BE2C (cell line): ENCODE results near the gene LECT2.

Source experiments
- DNase-seq: peaks from one replicate; pipeline ENCODE4 v3.0.0-alpha.2; 2020
- H3K27me3 ChIP-seq: fragments of 250-450 bp; sonication (Bioruptor Pico); 2 replicates; pipeline ENCODE4 v1.5.1; 2020; ENCODE audit warnings: mild to moderate bottlenecking
- H3K36me3 ChIP-seq: fragments of 250-450 bp; sonication (Bioruptor Pico); 2 replicates; pipeline ENCODE4 v1.5.1; 2020; ENCODE audit warnings: mild to moderate bottlenecking
- H3K4me1 ChIP-seq: fragments of 250-450 bp; sonication (Bioruptor Pico); 2 replicates; pipeline ENCODE4 v1.5.1; 2020
- H3K4me3 ChIP-seq: 2 replicates; pipeline ENCODE4 v1.5.1; 2011; ENCODE audit warnings: low read depth, low read length
- H3K9me3 ChIP-seq: fragments of 250-450 bp; sonication (Bioruptor Pico); 2 replicates; pipeline ENCODE4 v1.5.1; 2020
- TF ChIP-seq, protein P1 (sequence below): IDR thresholded peaks from 2 replicates; pipeline ENCODE4 v1.5.1; 2012; ENCODE audit warnings: mild to moderate bottlenecking, low read depth, low read length

LECT2 gene

DNA sequence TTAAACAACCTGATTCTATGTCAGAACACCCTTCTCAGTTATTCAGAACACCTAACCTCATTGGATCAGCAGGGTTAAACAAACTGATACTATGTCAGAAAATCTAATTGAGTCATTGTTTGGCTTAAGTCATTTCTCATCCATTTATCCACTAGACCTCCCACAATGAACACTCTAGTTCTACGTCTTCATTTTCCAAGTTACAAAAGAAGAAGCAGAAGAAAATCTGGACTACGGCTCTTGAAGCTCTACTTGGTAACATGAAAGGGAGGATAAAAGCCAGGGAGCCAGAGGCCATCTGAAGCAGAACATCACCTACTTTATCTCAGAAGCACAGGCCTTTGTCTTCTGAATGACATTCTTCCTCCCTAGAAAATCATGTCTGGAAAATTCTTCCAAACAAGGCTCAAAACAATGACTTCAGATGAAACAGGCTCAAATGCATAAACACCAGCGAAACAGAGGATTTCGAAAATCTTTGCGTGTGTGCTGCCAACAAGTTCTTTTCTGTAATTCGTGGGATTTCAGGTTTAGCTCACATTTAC is 38.6 kb upstream of the LECT2 start:
- peaks cover 28% of the 10 kb centered on the region for H3K27me3 ChIP-seq
- H3K4me1 ChIP-seq, result peaks cover 3% of the 10 kb centered on the region; the same call in 1 of the 2 replicates
- H3K36me3 ChIP-seq, result no peaks in the 10 kb centered on the region
- TF ChIP-seq, protein P1, sequence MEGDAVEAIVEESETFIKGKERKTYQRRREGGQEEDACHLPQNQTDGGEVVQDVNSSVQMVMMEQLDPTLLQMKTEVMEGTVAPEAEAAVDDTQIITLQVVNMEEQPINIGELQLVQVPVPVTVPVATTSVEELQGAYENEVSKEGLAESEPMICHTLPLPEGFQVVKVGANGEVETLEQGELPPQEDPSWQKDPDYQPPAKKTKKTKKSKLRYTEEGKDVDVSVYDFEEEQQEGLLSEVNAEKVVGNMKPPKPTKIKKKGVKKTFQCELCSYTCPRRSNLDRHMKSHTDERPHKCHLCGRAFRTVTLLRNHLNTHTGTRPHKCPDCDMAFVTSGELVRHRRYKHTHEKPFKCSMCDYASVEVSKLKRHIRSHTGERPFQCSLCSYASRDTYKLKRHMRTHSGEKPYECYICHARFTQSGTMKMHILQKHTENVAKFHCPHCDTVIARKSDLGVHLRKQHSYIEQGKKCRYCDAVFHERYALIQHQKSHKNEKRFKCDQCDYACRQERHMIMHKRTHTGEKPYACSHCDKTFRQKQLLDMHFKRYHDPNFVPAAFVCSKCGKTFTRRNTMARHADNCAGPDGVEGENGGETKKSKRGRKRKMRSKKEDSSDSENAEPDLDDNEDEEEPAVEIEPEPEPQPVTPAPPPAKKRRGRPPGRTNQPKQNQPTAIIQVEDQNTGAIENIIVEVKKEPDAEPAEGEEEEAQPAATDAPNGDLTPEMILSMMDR, result no peak
- H3K9me3 ChIP-seq, result no peaks in the 10 kb centered on the region
- no peak for DNase-seq
- no peak overlapping the region for H3K4me3 ChIP-seq

DNA sequence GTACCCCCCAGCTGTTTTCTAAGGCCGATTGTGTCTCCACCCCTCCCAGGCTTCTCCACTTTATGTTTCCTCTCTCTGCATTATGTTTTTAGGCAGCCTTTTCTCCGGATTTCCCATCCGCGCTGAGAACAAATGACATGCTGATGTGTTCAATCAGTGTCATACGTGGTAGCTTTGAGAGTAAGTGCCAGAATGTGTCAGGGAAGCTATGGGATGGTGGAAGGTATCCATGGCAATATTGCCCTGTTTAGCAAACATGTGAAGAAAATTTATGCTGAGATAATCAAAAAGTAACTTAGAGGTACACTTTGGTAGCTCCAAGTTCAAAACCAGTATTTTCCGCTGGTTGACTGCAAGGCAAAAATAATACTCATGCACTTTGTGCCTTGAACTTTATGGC is 36.6 kb upstream of the LECT2 start:
- Histone ChIP-seq H3K4me3 (no peak overlapping the region), H3K36me3 (no peaks in the 10 kb centered on the region), H3K4me1 (peaks cover 3% of the 10 kb centered on the region; the same call in 1 of the 2 replicates), H3K9me3 (no peaks in the 10 kb centered on the region), H3K27me3 (peaks cover 24% of the 10 kb centered on the region)
- TF ChIP-seq, protein P1, result no peak
- no peak for DNase-seq

DNA sequence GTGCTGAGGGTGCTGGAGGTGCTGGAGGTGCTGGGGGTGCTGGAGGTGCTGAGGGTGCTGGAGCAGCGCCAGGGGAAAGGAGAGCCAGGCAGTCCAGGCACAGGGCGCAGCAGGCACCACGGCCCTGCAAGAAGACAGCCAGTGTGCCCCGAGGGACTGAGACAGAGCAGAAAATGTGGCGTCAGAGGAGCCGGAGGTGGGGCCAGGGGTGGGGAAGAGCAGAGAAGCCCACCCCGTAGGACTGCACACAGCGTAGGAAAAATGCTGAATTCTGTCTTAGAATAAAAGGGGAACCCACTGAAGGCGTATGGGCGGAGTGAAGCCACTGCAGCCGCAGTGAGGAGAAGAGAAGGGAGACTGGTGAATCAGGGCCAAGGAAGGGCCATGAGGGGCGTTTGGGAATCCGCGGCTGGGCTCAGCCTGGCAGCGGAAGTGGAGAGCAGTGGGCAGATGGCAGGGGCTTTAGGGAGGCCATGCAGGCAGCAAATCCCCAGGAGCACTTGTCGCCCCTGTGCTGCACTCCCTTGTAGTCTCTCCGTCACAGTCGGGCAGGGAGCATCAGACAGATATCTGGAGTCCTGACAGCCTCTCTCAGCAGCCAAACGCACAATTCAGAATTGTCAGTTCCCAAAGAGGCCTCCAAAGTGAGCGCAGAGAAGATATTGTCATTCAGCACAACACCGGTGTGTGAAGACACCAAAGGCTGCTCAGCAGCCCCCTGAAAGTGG is 35.9 kb upstream of the LECT2 start:
- peak; percentile 51 for DNase-seq
- Histone ChIP-seq H3K4me3 (peak overlapping the region; percentile 25), H3K27me3 (peaks cover 19% of the 10 kb centered on the region), H3K4me1 (peaks cover 3% of the 10 kb centered on the region; the same call in 1 of the 2 replicates), H3K9me3 (no peaks in the 10 kb centered on the region), H3K36me3 (no peaks in the 10 kb centered on the region)
- TF ChIP-seq, protein P1, result no peak

DNA sequence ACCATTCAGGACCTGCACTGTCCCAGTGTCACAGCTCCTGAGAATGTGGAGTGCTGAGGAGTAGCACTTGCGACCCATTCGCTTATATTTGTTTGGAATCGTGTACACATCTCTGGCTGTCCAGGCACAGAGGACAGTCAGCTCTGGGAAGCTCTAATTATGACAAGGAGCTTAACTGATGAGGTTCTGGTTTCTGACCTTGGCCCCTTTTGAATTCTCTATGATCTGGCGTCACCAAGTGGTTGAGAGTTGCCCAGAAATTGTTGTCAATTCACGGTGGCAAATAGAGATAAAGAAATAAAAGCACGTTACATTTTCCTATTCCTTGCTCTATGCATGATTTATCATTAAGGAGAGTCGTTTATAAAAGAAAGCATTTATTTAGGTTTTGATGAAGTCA is 34.9 kb upstream of the LECT2 start:
- DNase-seq, result no peak
- TF ChIP-seq, protein P1, result peak; percentile 26; the same call in 1 of the 2 replicates
- Histone ChIP-seq H3K4me3 (no peak overlapping the region), H3K9me3 (no peaks in the 10 kb centered on the region), H3K4me1 (peaks cover 3% of the 10 kb centered on the region; the same call in 1 of the 2 replicates), H3K27me3 (peaks cover 15% of the 10 kb centered on the region), H3K36me3 (no peaks in the 10 kb centered on the region)

DNA sequence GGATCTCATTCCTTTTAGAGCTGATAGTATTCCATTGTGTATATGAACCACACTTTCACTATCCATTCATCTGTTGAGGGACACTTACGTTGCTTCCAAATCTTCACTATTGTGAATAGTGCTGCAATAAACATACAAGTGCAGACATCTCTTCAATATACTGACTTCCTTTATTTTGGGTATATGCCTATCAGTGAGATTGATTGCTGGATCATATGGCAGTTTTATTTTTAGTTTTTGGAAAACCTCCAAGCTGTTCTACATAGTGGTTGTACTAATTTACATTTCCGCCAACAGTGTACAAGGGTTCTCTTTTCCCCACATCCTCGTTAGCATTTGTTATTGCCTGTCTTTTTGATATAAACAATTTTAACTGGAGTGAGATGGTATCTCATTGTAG is 33.8 kb upstream of the LECT2 start:
- TF ChIP-seq, protein P1, result no peak
- peaks cover 3% of the 10 kb centered on the region; the same call in 1 of the 2 replicates for H3K4me1 ChIP-seq
- H3K27me3 ChIP-seq, result peaks cover 15% of the 10 kb centered on the region
- no peaks in the 10 kb centered on the region for H3K9me3 ChIP-seq
- no peaks in the 10 kb centered on the region for H3K36me3 ChIP-seq
- H3K4me3 ChIP-seq, result no peak overlapping the region
- no peak for DNase-seq

DNA sequence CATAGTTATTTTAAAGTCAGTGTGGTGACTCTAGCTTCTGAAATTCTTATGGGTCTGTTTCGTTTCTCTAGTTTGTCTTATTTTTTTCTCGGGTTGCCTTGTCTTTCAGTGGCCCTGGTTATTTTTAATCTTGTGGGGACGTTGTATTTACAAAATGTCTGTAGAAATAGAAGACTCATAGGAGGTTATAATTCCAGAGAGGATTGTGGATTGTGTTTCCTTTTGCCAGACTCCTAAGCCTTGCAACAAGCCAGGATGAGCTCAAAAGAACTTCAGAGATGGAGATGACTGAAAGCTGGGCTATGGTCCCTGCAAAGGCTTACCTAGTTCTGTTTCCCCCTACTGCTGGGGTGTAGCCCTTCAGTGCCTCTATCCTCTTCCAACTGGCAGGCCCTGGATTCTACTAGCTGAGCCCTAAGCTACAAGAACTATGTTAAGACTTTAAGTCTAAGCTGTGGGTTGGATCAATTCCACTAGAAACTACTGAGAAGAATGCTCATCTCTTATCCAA is 32.2 kb upstream of the LECT2 start:
- no peak for DNase-seq
- H3K4me3 ChIP-seq, result no peak overlapping the region
- no peaks in the 10 kb centered on the region for H3K9me3 ChIP-seq
- peaks cover 15% of the 10 kb centered on the region for H3K27me3 ChIP-seq
- 0 out of 2 replicates have a peak, but pooled peaks cover 3% of the 10 kb centered on the region for H3K4me1 ChIP-seq
- TF ChIP-seq, protein P1, result no peak
- H3K36me3 ChIP-seq, result no peaks in the 10 kb centered on the region
